ENCODE results near the gene POU2F2. TPM values are rescaled to one million over a fixed set of nuclear protein-coding genes. Genes with fewer than 3 reads are reported as not detected.

POU2F2 gene
- total and polyA plus RNA-seq, 2 donors (not counting 3 experiments of a cell fraction or from before 2014, with no cell fraction given) = 4.0 to 4.1 TPM

DNA sequence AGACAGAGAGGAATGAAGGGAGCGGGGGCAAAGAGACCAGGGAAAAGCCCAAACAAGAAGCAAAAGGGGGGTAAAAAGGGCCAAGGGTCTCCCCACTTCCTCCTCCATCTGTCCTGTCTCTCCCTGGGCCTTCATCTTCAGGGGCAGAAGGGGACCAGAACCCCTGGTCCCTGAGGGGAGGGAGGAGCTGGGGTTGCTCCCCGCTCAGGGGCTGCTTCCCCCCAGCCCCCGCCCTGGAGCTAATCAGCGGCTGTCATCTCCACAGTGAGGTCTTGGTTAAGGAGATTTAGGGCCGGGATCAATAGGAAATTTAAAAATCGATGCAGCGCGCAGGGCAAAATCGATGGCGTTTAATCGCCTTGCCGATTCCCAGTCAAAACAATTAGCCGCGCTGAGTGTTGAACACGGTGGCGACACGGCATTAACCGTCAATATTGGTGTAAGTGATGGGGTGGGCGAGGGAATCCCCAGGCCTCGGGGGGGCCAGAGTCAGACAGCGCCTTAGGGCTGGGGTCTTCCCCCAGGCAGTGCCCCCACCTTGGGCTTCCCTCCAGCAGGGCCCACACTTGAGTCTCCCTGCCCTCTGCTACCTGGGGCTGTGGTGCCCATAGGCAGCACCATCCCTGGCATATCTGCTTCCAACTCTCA is 29.5 kb upstream of the POU2F2 start:
- Histone ChIP-seq H3K4me1 (ENCODE audit: control insufficient read depth, extremely low read depth, insufficient read depth, low read length) (no peaks in the 10 kb centered on the region), H3K27ac (ENCODE audit: insufficient read depth, low read depth, low read length) (no peak overlapping the region), H3K79me2 (ENCODE audit: control insufficient read depth, insufficient read depth, low read length) (no peaks in the 10 kb centered on the region), H2AFZ (ENCODE audit: low read depth, low read length) (no peak overlapping the region), H3K4me3 (replicated peaks in 1 of 3; ENCODE audit: insufficient read depth in 1 of 3, low read depth in 1 of 3, low read length in 3 of 3) (no peak overlapping the region), H4K20me1 (replicated peaks; ENCODE audit: control insufficient read depth, extremely low read depth, insufficient read depth, low read length) (no peaks in the 10 kb centered on the region), H3K36me3 (ENCODE audit: control insufficient read depth in 2 of 2, extremely low read depth in 1 of 2, insufficient read depth in 2 of 2, low read length in 2 of 2) (no peaks in the 10 kb centered on the region), H3K9ac (replicated peaks; ENCODE audit: extremely low read depth, insufficient read depth, low read length) (no peak overlapping the region), H3K9me1 (replicated peaks; ENCODE audit: control insufficient read depth, extremely low read depth, insufficient read depth, low read length) (no peaks in the 10 kb centered on the region), H3K9me3 (replicated peaks; ENCODE audit: control insufficient read depth, insufficient read depth, low read length) (no peaks in the 10 kb centered on the region), H3K4me2 (ENCODE audit: insufficient read depth, low read length) (no peak overlapping the region), H3K27me3 (ENCODE audit: control insufficient read depth in 2 of 2, insufficient read depth in 2 of 2, low read length in 2 of 2) (peaks cover 2 to 12% of the 10 kb centered on the region in 2 experiments)
- ChIA-PET CTCF (interaction anchor here (0.8 to 1.3 kb wide), 2 partner anchors 15 to 29 kb away, joined by 3 to 5 read pairs; partner anchors contain the start of gene POU2F2), POLR2A (no interaction called here)
- no TSS peak for BruUV-seq (replicated peaks)
- TF ChIP-seq POLR2A (IDR thresholded peaks at IDR 0.05; ENCODE audit: low read depth, low read length) (no peak), CTCF (IDR thresholded peaks at IDR 0.05; ENCODE audit: extremely low read depth in 1 of 2, insufficient read depth in 1 of 2, low read depth in 1 of 2, low read length in 2 of 2) (no peak), FOS (IDR thresholded peaks at IDR 0.05; ENCODE audit: borderline replicate concordance, insufficient read depth, low read length) (no peak), GATA2 (IDR thresholded peaks at IDR 0.05; ENCODE audit: insufficient read depth, insufficient read length, low read depth, low read length) (no peak), POLR2AphosphoS5 (IDR thresholded peaks at IDR 0.05; ENCODE audit: insufficient read depth, low read depth, low read length) (no peak), MYC (IDR thresholded peaks at IDR 0.05; ENCODE audit: low read depth, low read length) (no peak), JUN (IDR thresholded peaks at IDR 0.05; ENCODE audit: borderline replicate concordance, insufficient read depth, insufficient read length, low read depth) (no peak)
- TF ChIP-seq, protein P1, sequence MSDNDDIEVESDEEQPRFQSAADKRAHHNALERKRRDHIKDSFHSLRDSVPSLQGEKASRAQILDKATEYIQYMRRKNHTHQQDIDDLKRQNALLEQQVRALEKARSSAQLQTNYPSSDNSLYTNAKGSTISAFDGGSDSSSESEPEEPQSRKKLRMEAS (IDR thresholded peaks at IDR 0.05; ENCODE audit: insufficient read depth, insufficient read length) = no peak
- FAIRE-seq = no peak
- dilution Hi-C loops (cut with MboI; ENCODE audit: extremely low pct_ligation_motif_present, low sequenced_read_pairs) = no loop called here
- DNase-seq (ENCODE audit: low read depth, low spot score) = no peak
- intact Hi-C loops (cut with micrococcal nuclease) = no loop called here
